ENCODE data around the gene MYO9A.

The MYO9A gene

GRCh38 chr15:72135719-72136118 is 17.8 kb upstream of the MYO9A start:
- Histone ChIP-seq H3K9me3 (ENCODE audit: insufficient read depth, low read length) (no peaks in the 10 kb centered on the region), H3K4me3 (ENCODE audit: insufficient read length, low read depth) (no peak overlapping the region), H3K27me3 (ENCODE audit: insufficient read depth, insufficient read length) (no peaks in the 10 kb centered on the region), H3K9ac (ENCODE audit: insufficient read length, low read depth) (no peak overlapping the region), H3K36me3 (ENCODE audit: insufficient read depth, insufficient read length, low read length) (no peaks in the 10 kb centered on the region), H3K4me1 (ENCODE audit: insufficient read depth, insufficient read length) (no peaks in the 10 kb centered on the region)
- TF ChIP-seq YY1 (IDR thresholded peaks at IDR 0.05; ENCODE audit: insufficient read depth, insufficient read length) (no peak), ZNF274 (IDR thresholded peaks at IDR 0.05; ENCODE audit: low read depth, low read length) (no peak), SUZ12 (IDR thresholded peaks at IDR 0.05; ENCODE audit: extremely low read depth, insufficient read depth, insufficient read length) (no peak)
- DNase-seq (ENCODE audit: low read depth, low spot score), result no peak

- Histone ChIP-seq H3K4me1 (ENCODE audit: insufficient read depth, insufficient read length) (no peaks in the 10 kb centered on the region), H3K9me3 (ENCODE audit: insufficient read depth, low read length) (no peaks in the 10 kb centered on the region), H3K27me3 (ENCODE audit: insufficient read depth, insufficient read length) (no peaks in the 10 kb centered on the region), H3K4me3 (ENCODE audit: insufficient read length, low read depth) (no peak overlapping the region), H3K36me3 (ENCODE audit: insufficient read depth, insufficient read length, low read length) (no peaks in the 10 kb centered on the region), H3K9ac (ENCODE audit: insufficient read length, low read depth) (no peak overlapping the region)
- TF ChIP-seq YY1 (IDR thresholded peaks at IDR 0.05; ENCODE audit: insufficient read depth, insufficient read length) (no peak), ZNF274 (IDR thresholded peaks at IDR 0.05; ENCODE audit: low read depth, low read length) (no peak)
- DNase-seq (ENCODE audit: low read depth, low spot score), result no peak
Measured at GRCh38 chr15:72133211-72133610, 15.3 kb upstream of the MYO9A start.

- no peak overlapping the region for H3K9ac ChIP-seq (ENCODE audit: insufficient read length, low read depth)
- H3K27me3 ChIP-seq (ENCODE audit: insufficient read depth, insufficient read length), result no peaks in the 10 kb centered on the region
- TF ChIP-seq SUZ12 (IDR thresholded peaks at IDR 0.05; ENCODE audit: extremely low read depth, insufficient read depth, insufficient read length) (no peak), ZNF274 (IDR thresholded peaks at IDR 0.05; ENCODE audit: low read depth, low read length) (no peak), YY1 (IDR thresholded peaks at IDR 0.05; ENCODE audit: insufficient read depth, insufficient read length) (no peak)
- H3K4me3 ChIP-seq (ENCODE audit: insufficient read length, low read depth), result no peak overlapping the region
- H3K4me1 ChIP-seq (ENCODE audit: insufficient read depth, insufficient read length), result no peaks in the 10 kb centered on the region
- H3K36me3 ChIP-seq (ENCODE audit: insufficient read depth, insufficient read length, low read length), result no peaks in the 10 kb centered on the region
- H3K9me3 ChIP-seq (ENCODE audit: insufficient read depth, low read length), result no peaks in the 10 kb centered on the region
- DNase-seq (ENCODE audit: low read depth, low spot score), result no peak
Measured at GRCh38 chr15:72131922-72132321, 14.0 kb upstream of the MYO9A start.

GRCh38 chr15:72130272-72130671 is 12.3 kb upstream of the MYO9A start:
- no peak overlapping the region for H3K4me3 ChIP-seq (ENCODE audit: insufficient read length, low read depth)
- H3K9me3 ChIP-seq (ENCODE audit: insufficient read depth, low read length), result no peaks in the 10 kb centered on the region
- DNase-seq (ENCODE audit: low read depth, low spot score), result no peak
- no peaks in the 10 kb centered on the region for H3K4me1 ChIP-seq (ENCODE audit: insufficient read depth, insufficient read length)
- H3K36me3 ChIP-seq (ENCODE audit: insufficient read depth, insufficient read length, low read length), result no peaks in the 10 kb centered on the region
- no peak overlapping the region for H3K9ac ChIP-seq (ENCODE audit: insufficient read length, low read depth)
- TF ChIP-seq SUZ12 (IDR thresholded peaks at IDR 0.05; ENCODE audit: extremely low read depth, insufficient read depth, insufficient read length), result no peak
- no peak for TF ChIP-seq ZNF274 (IDR thresholded peaks at IDR 0.05; ENCODE audit: low read depth, low read length)
- no peak for TF ChIP-seq YY1 (IDR thresholded peaks at IDR 0.05; ENCODE audit: insufficient read depth, insufficient read length)
- H3K27me3 ChIP-seq (ENCODE audit: insufficient read depth, insufficient read length), result no peaks in the 10 kb centered on the region

- H3K4me1 ChIP-seq (ENCODE audit: insufficient read depth, insufficient read length), result no peaks in the 10 kb centered on the region
- no peak for TF ChIP-seq SUZ12 (IDR thresholded peaks at IDR 0.05; ENCODE audit: extremely low read depth, insufficient read depth, insufficient read length)
- no peaks in the 10 kb centered on the region for H3K27me3 ChIP-seq (ENCODE audit: insufficient read depth, insufficient read length)
- no peaks in the 10 kb centered on the region for H3K36me3 ChIP-seq (ENCODE audit: insufficient read depth, insufficient read length, low read length)
- no peak overlapping the region for H3K9ac ChIP-seq (ENCODE audit: insufficient read length, low read depth)
- no peaks in the 10 kb centered on the region for H3K9me3 ChIP-seq (ENCODE audit: insufficient read depth, low read length)
- DNase-seq (ENCODE audit: low read depth, low spot score), result no peak
- no peak overlapping the region for H3K4me3 ChIP-seq (ENCODE audit: insufficient read length, low read depth)
Measured at GRCh38 chr15:72128359-72128758, 10.4 kb upstream of the MYO9A start.

- Histone ChIP-seq H3K9ac (ENCODE audit: insufficient read length, low read depth) (no peak overlapping the region), H3K4me1 (ENCODE audit: insufficient read depth, insufficient read length) (no peaks in the 10 kb centered on the region), H3K4me3 (ENCODE audit: insufficient read length, low read depth) (no peak overlapping the region), H3K9me3 (ENCODE audit: insufficient read depth, low read length) (no peaks in the 10 kb centered on the region), H3K27me3 (ENCODE audit: insufficient read depth, insufficient read length) (no peaks in the 10 kb centered on the region), H3K36me3 (ENCODE audit: insufficient read depth, insufficient read length, low read length) (no peaks in the 10 kb centered on the region)
- no peak for DNase-seq (ENCODE audit: low read depth, low spot score)
- TF ChIP-seq SUZ12 (IDR thresholded peaks at IDR 0.05; ENCODE audit: extremely low read depth, insufficient read depth, insufficient read length) (no peak), YY1 (IDR thresholded peaks at IDR 0.05; ENCODE audit: insufficient read depth, insufficient read length) (no peak), ZNF274 (IDR thresholded peaks at IDR 0.05; ENCODE audit: low read depth, low read length) (no peak)
Measured at GRCh38 chr15:72127724-72128322, 9.9 kb upstream of the MYO9A start.

- H3K36me3 ChIP-seq (ENCODE audit: insufficient read depth, insufficient read length, low read length), result no peaks in the 10 kb centered on the region
- H3K27me3 ChIP-seq (ENCODE audit: insufficient read depth, insufficient read length), result no peaks in the 10 kb centered on the region
- H3K4me1 ChIP-seq (ENCODE audit: insufficient read depth, insufficient read length), result no peaks in the 10 kb centered on the region
- H3K9me3 ChIP-seq (ENCODE audit: insufficient read depth, low read length), result no peaks in the 10 kb centered on the region
- H3K4me3 ChIP-seq (ENCODE audit: insufficient read length, low read depth), result no peak overlapping the region
- no peak for DNase-seq (ENCODE audit: low read depth, low spot score)
- H3K9ac ChIP-seq (ENCODE audit: insufficient read length, low read depth), result no peak overlapping the region
- TF ChIP-seq SUZ12 (IDR thresholded peaks at IDR 0.05; ENCODE audit: extremely low read depth, insufficient read depth, insufficient read length) (no peak), YY1 (IDR thresholded peaks at IDR 0.05; ENCODE audit: insufficient read depth, insufficient read length) (no peak), ZNF274 (IDR thresholded peaks at IDR 0.05; ENCODE audit: low read depth, low read length) (no peak)
Measured at GRCh38 chr15:72124218-72124617, 6.3 kb upstream of the MYO9A start.

Measured in NT2/D1 (cell line).